Keratinocyte (primary cell): ENCODE measurements around the gene PAFAH1B2.

Source experiments
- EZH2 ChIP-seq: IDR thresholded peaks from one replicate; pipeline ENCODE4 v1.6.1; 2012; ENCODE audit warnings: inconsistent platforms, mild to moderate bottlenecking, low read length, moderate library complexity
- TF ChIP-seq, protein P1 (sequence below), 3 experiments: IDR thresholded peaks in 1 of 3; conservative IDR thresholded peaks in 1 of 3; optimal IDR thresholded peaks in 1 of 3; 2 replicates in 2 of 3; 3 replicates in 1 of 3; pipeline versions ENCODE3 to v1.5.1; 2011; ENCODE audit warnings: low read length in 3 of 3, mild to moderate bottlenecking in 3 of 3, moderate library complexity in 2 of 3, control low read depth in 1 of 3, inconsistent platforms in 1 of 3; ENCODE audit not compliant: insufficient read depth in 2 of 3; ENCODE audit errors: extremely low read depth in 1 of 3

DNA sequence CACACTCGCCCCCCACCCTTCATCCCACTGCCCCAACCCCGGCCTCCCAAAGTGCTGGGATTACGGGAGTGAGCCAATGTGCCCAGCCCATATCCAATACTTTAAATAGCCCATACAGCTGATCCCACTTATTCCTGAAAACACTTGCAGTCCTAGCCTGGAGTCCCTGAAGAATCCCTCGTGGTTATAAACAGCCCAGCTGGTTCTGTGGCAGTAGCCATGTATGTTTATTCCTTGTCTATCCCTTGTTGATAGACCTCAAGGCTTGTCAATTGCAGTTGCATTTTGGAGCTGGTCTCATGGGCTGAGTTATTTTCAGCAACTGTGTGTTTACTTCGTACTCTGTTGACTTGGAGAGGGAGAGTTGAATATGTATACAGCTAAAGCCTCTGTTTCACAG is 21.5 kb upstream of the PAFAH1B2 start:
- TF ChIP-seq, protein P1, sequence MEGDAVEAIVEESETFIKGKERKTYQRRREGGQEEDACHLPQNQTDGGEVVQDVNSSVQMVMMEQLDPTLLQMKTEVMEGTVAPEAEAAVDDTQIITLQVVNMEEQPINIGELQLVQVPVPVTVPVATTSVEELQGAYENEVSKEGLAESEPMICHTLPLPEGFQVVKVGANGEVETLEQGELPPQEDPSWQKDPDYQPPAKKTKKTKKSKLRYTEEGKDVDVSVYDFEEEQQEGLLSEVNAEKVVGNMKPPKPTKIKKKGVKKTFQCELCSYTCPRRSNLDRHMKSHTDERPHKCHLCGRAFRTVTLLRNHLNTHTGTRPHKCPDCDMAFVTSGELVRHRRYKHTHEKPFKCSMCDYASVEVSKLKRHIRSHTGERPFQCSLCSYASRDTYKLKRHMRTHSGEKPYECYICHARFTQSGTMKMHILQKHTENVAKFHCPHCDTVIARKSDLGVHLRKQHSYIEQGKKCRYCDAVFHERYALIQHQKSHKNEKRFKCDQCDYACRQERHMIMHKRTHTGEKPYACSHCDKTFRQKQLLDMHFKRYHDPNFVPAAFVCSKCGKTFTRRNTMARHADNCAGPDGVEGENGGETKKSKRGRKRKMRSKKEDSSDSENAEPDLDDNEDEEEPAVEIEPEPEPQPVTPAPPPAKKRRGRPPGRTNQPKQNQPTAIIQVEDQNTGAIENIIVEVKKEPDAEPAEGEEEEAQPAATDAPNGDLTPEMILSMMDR (optimal IDR thresholded peaks at IDR 0.05 in 1 of 3, IDR thresholded peaks at IDR 0.05 in 1 of 3, conservative IDR thresholded peaks at IDR 0.05 in 1 of 3; ENCODE audit: extremely low read depth in 1 of 3, insufficient read depth in 2 of 3, low read length in 3 of 3) = no peak
- TF ChIP-seq EZH2 = no peak
